Brain microvascular endothelial cell (primary cell): ENCODE data around the gene ALDH1A3.

Source experiments
- DNase-seq: peaks from one replicate; pipeline ENCODE4 v3.0.0-alpha.2; 2020
- H3K27ac ChIP-seq: fragments of 250-450 bp; sonication (Bioruptor Pico); 2 replicates; pipeline ENCODE4 v1.5.1; 2020; ENCODE audit warnings: mild to moderate bottlenecking, moderate library complexity
- H3K27me3 ChIP-seq: fragments of 250-450 bp; sonication (Bioruptor Pico); replicated peaks from 2 replicates; pipeline ENCODE4 v1.5.1; 2020; ENCODE audit warnings: mild to moderate bottlenecking
- H3K36me3 ChIP-seq: fragments of 250-450 bp; sonication (Bioruptor Pico); replicated peaks from 2 replicates; pipeline ENCODE4 v1.5.1; 2020; ENCODE audit warnings: mild to moderate bottlenecking
- H3K4me3 ChIP-seq: 2 replicates; pipeline ENCODE4 v1.5.1; 2011; ENCODE audit warnings: low read depth, mild to moderate bottlenecking, control low read depth, low read length, moderate library complexity
- CTCF ChIP-seq: IDR thresholded peaks from 2 replicates; pipeline ENCODE4 v1.5.1; 2011; ENCODE audit warnings: low read depth, mild to moderate bottlenecking, moderate library complexity, low read length, control low read depth, inconsistent platforms; ENCODE audit errors: missing control alignments
- in situ Hi-C: cut with HindIII; loops from 2 replicates; pipeline ENCODE4 v1.10.0; 2017; ENCODE audit warnings: low sequenced_read_pairs, low pct_ligation_motif_present

Gene ALDH1A3

GRCh38 chr15:100918690-100919480, 39.3 kb downstream of the ALDH1A3 start, which contains the start of gene LRRK1:
Gene LRRK1, plus strand, starts transcription at chr15:100919357. Its CDS starts 5,276 bp downstream, at chr15:100924633.
- TF ChIP-seq CTCF, result no peak
- peak within 1 kb of the TSS; percentile 70 for H3K4me3 ChIP-seq
- in situ Hi-C loops, result no loop called here
- peak within 1 kb of the TSS; percentile 22 for H3K27ac ChIP-seq
- peak; percentile 18 for DNase-seq
- no peaks in the 10 kb centered on the region for H3K36me3 ChIP-seq
- H3K27me3 ChIP-seq, result no peaks in the 10 kb centered on the region

- DNase-seq, result no peak
- Histone ChIP-seq H3K36me3 (no peaks in the 10 kb centered on the region), H3K27me3 (no peaks in the 10 kb centered on the region), H3K4me3 (peak overlapping the region; percentile 70), H3K27ac (no peak overlapping the region)
- TF ChIP-seq CTCF, result no peak
- in situ Hi-C loops, result no loop called here
These were observed 40.1 kb downstream of the ALDH1A3 start for GRCh38 chr15:100919481-100920405.

- H3K4me3 ChIP-seq, result no peak overlapping the region
These were observed 41.0 kb downstream of the ALDH1A3 start for GRCh38 chr15:100920516-100921135.

GRCh38 chr15:100922192-100923040, 42.8 kb downstream of the ALDH1A3 start:
- no peak overlapping the region for H3K27ac ChIP-seq

More at GRCh38 chr15:100920516-100921135, 41.0 kb downstream of the ALDH1A3 start:
- no peaks in the 10 kb centered on the region for H3K27me3 ChIP-seq
- no peak for DNase-seq
- H3K36me3 ChIP-seq, result no peaks in the 10 kb centered on the region
- no peak overlapping the region for H3K27ac ChIP-seq
- TF ChIP-seq CTCF, result no peak
- in situ Hi-C loops, result no loop called here

More at GRCh38 chr15:100922192-100923040, 42.8 kb downstream of the ALDH1A3 start:
- H3K4me3 ChIP-seq, result no peak overlapping the region
- no peaks in the 10 kb centered on the region for H3K27me3 ChIP-seq
- H3K36me3 ChIP-seq, result no peaks in the 10 kb centered on the region
- TF ChIP-seq CTCF, result no peak
- no peak for DNase-seq
- in situ Hi-C loops, result no loop called here
